Neural progenitor cell (in vitro differentiated cells): Measurements from ENCODE around the gene COX7A2L. TPM values are rescaled to one million over a fixed set of nuclear protein-coding genes. Genes with fewer than 3 reads are reported as not detected.

Source experiments
- DNase-seq: peaks from one replicate; pipeline ENCODE4 v3.0.0-alpha.2; 2016; ENCODE audit warnings: low spot score
- H2AFZ ChIP-seq: fragments of 200-600 bp; sonication (generic); replicated peaks from 2 replicates; pipeline ENCODE4 v1.6.1; 2016; ENCODE audit warnings: antibody characterized with exemption
- H3F3A ChIP-seq: fragments of 200-600 bp; sonication (generic); 2 replicates; pipeline ENCODE4 v1.6.1; 2016; ENCODE audit warnings: antibody characterized with exemption, low read depth
- H3K27ac ChIP-seq: fragments of 200-600 bp; sonication (generic); 2 replicates; pipeline ENCODE4 v1.5.1; 2016; ENCODE audit warnings: mild to moderate bottlenecking
- H3K27me3 ChIP-seq: fragments of 200-600 bp; sonication (generic); 2 replicates; pipeline ENCODE4 v1.6.1; 2016; ENCODE audit warnings: mild to moderate bottlenecking, moderate library complexity
- H3K36me3 ChIP-seq: fragments of 200-600 bp; sonication (generic); 2 replicates; pipeline ENCODE4 v1.5.1; 2016
- H3K4me1 ChIP-seq: fragments of 200-600 bp; sonication (generic); 2 replicates; pipeline ENCODE4 v1.6.1; 2016; ENCODE audit warnings: mixed run types
- H3K4me2 ChIP-seq: fragments of 200-600 bp; sonication (generic); 2 replicates; pipeline ENCODE4 v1.6.1; 2016
- H3K4me3 ChIP-seq: fragments of 200-600 bp; sonication (generic); 2 replicates; pipeline ENCODE4 v1.5.1; 2016
- H3K79me2 ChIP-seq: fragments of 200-600 bp; sonication (generic); 2 replicates; pipeline ENCODE4 v1.6.1; 2016; ENCODE audit warnings: low read depth
- H3K9ac ChIP-seq: fragments of 200-600 bp; sonication (generic); 2 replicates; pipeline ENCODE4 v1.6.1; 2016
- H3K9me3 ChIP-seq: fragments of 200-600 bp; sonication (generic); 2 replicates; pipeline ENCODE4 v1.5.1; 2016; ENCODE audit warnings: low read depth
- H4K20me1 ChIP-seq: fragments of 200-600 bp; sonication (generic); 2 replicates; pipeline ENCODE4 v1.6.1; 2016; ENCODE audit warnings: low read depth
- H3K27ac Mint-ChIP-seq: 3 replicates; pipeline ENCODE4 v1.8.0; 2021; ENCODE audit warnings: mixed read lengths
- H3K27me3 Mint-ChIP-seq: 2 replicates; pipeline ENCODE4 v1.8.0; 2022; ENCODE audit warnings: low read depth, mild to moderate bottlenecking, inconsistent platforms, moderate library complexity, mixed read lengths; ENCODE audit not compliant: insufficient read depth
- H3K36me3 Mint-ChIP-seq: 3 replicates; pipeline ENCODE4 v1.8.0; 2021; ENCODE audit warnings: mixed read lengths
- H3K4me1 Mint-ChIP-seq: 3 replicates; pipeline ENCODE4 v1.8.0; 2021; ENCODE audit warnings: mixed read lengths
- H3K4me3 Mint-ChIP-seq: 3 replicates; pipeline ENCODE4 v1.8.0; 2021; ENCODE audit warnings: mild to moderate bottlenecking, moderate library complexity, mixed read lengths
- H3K9me3 Mint-ChIP-seq: 3 replicates; pipeline ENCODE4 v1.8.0; 2020; ENCODE audit warnings: mixed read lengths
- CTCF ChIP-seq: fragments of 200-600 bp; sonication (generic); IDR thresholded peaks from 2 replicates; pipeline ENCODE4 v1.5.1; 2017; ENCODE audit warnings: antibody characterized with exemption, mild to moderate bottlenecking
- EZH2 ChIP-seq: fragments of 200-600 bp; sonication (generic); IDR thresholded peaks from 2 replicates; pipeline ENCODE4 v1.6.1; 2017; ENCODE audit warnings: antibody characterized with exemption, mild to moderate bottlenecking, moderate library complexity
- EZH2phosphoT487 ChIP-seq: fragments of 200-600 bp; sonication (generic); IDR thresholded peaks from 2 replicates; pipeline ENCODE4 v1.6.1; 2017; ENCODE audit warnings: antibody characterized with exemption
- total RNA-seq: library from RNA; depleted of rRNA; stranded (reverse); fragments of >200 nt; gene quantifications from 2 replicates; pipeline ENCODE4 v1.2.3, GENCODE V29; 2015; ENCODE audit warnings: low replicate concordance

COX7A2L gene
- total RNA-seq, 1 donor from 2014 or later: 292 TPM

- Histone ChIP-seq H3K79me2 (no peaks in the 10 kb centered on the region), H3K27ac (no peak overlapping the region), H3K4me1 (no peaks in the 10 kb centered on the region), H3K4me2 (no peak overlapping the region), H3K4me3 (no peak overlapping the region), H3K36me3 (peaks cover 6% of the 10 kb centered on the region), H3K9me3 (no peaks in the 10 kb centered on the region), H4K20me1 (no peaks in the 10 kb centered on the region), H3F3A (no peaks in the 10 kb centered on the region), H3K9ac (no peak overlapping the region), H2AFZ (no peak overlapping the region), H3K27me3 (no peaks in the 10 kb centered on the region)
- TF ChIP-seq CTCF: no peak
- TF ChIP-seq EZH2phosphoT487: no peak
- TF ChIP-seq EZH2: no peak
- H3K36me3 Mint-ChIP-seq: peaks cover 5% of the 10 kb centered on the region
- no peaks in the 10 kb centered on the region for H3K9me3 Mint-ChIP-seq
- no peak overlapping the region for H3K4me3 Mint-ChIP-seq
- H3K4me1 Mint-ChIP-seq: no peaks in the 10 kb centered on the region
- no peaks in the 10 kb centered on the region for H3K27me3 Mint-ChIP-seq
- H3K27ac Mint-ChIP-seq: no peak overlapping the region
- DNase-seq: no peak
These were observed 51.7 kb downstream of the COX7A2L start for GRCh38 chr2:42309366-42309765.

GRCh38 chr2:42307180-42307579, 53.8 kb downstream of the COX7A2L start:
- Histone ChIP-seq H3K9ac (no peak overlapping the region), H3K27ac (no peak overlapping the region), H3F3A (no peaks in the 10 kb centered on the region), H2AFZ (no peak overlapping the region), H3K79me2 (no peaks in the 10 kb centered on the region), H3K27me3 (no peaks in the 10 kb centered on the region), H3K9me3 (no peaks in the 10 kb centered on the region), H3K36me3 (peaks cover 13% of the 10 kb centered on the region), H3K4me2 (no peak overlapping the region), H4K20me1 (no peaks in the 10 kb centered on the region), H3K4me3 (no peak overlapping the region), H3K4me1 (no peaks in the 10 kb centered on the region)
- H3K27ac Mint-ChIP-seq: no peak overlapping the region
- no peaks in the 10 kb centered on the region for H3K4me1 Mint-ChIP-seq
- DNase-seq: no peak
- no peaks in the 10 kb centered on the region for H3K27me3 Mint-ChIP-seq
- no peak for TF ChIP-seq EZH2
- no peak for TF ChIP-seq EZH2phosphoT487
- no peak for TF ChIP-seq CTCF
- no peaks in the 10 kb centered on the region for H3K9me3 Mint-ChIP-seq
- H3K36me3 Mint-ChIP-seq: peaks cover 13% of the 10 kb centered on the region
- H3K4me3 Mint-ChIP-seq: no peak overlapping the region

- no peaks in the 10 kb centered on the region for H4K20me1 ChIP-seq
- Mint-ChIP-seq H3K4me3 (no peak overlapping the region), H3K27me3 (no peaks in the 10 kb centered on the region), H3K27ac (no peak overlapping the region), H3K9me3 (no peaks in the 10 kb centered on the region), H3K36me3 (peaks cover 13% of the 10 kb centered on the region), H3K4me1 (no peaks in the 10 kb centered on the region)
- no peaks in the 10 kb centered on the region for H3K79me2 ChIP-seq
- no peak overlapping the region for H3K4me3 ChIP-seq
- H3K9me3 ChIP-seq: no peaks in the 10 kb centered on the region
- TF ChIP-seq EZH2phosphoT487 (no peak), EZH2 (no peak), CTCF (no peak)
- no peaks in the 10 kb centered on the region for H3K4me1 ChIP-seq
- H3K36me3 ChIP-seq: peaks cover 26% of the 10 kb centered on the region
- no peak overlapping the region for H2AFZ ChIP-seq
- no peak overlapping the region for H3K4me2 ChIP-seq
- no peak overlapping the region for H3K9ac ChIP-seq
- H3K27me3 ChIP-seq: no peaks in the 10 kb centered on the region
- no peak for DNase-seq
- H3F3A ChIP-seq: no peaks in the 10 kb centered on the region
- H3K27ac ChIP-seq: no peak overlapping the region
These were observed 56.8 kb downstream of the COX7A2L start for GRCh38 chr2:42304059-42304713.
